22Rv1 (cell line): ENCODE results near the gene TTC38.

Source experiments
- H3K27ac ChIP-seq: fragments of 450-650 bp; 2 replicates; pipeline ENCODE4 v1.5.1; 2017
- CTCF ChIP-seq: fragments of 450-650 bp; IDR thresholded peaks from 2 replicates; pipeline ENCODE4 v1.5.1; 2017; ENCODE audit warnings: mild to moderate bottlenecking
- ZFX ChIP-seq: fragments of 450-650 bp; IDR thresholded peaks from 2 replicates; pipeline ENCODE4 v1.6.1; 2017; ENCODE audit warnings: antibody characterized with exemption, borderline replicate concordance

Gene TTC38

GRCh38 chr22:46239261-46240048 is 28.4 kb upstream of the TTC38 start:
- no peak overlapping the region for H3K27ac ChIP-seq
- TF ChIP-seq CTCF = no peak
- TF ChIP-seq ZFX = no peak

- no peak overlapping the region for H3K27ac ChIP-seq
Measured at GRCh38 chr22:46240073-46240472, 27.7 kb upstream of the TTC38 start.

GRCh38 chr22:46240506-46240905 is 27.3 kb upstream of the TTC38 start:
- TF ChIP-seq ZFX = no peak
- no peak for TF ChIP-seq CTCF
- H3K27ac ChIP-seq = no peak overlapping the region

More at GRCh38 chr22:46240073-46240472, 27.7 kb upstream of the TTC38 start:
- no peak for TF ChIP-seq ZFX
- TF ChIP-seq CTCF = no peak

GRCh38 chr22:46240907-46241306 is 26.9 kb upstream of the TTC38 start:
- no peak for TF ChIP-seq ZFX
- no peak for TF ChIP-seq CTCF
- no peak overlapping the region for H3K27ac ChIP-seq

- TF ChIP-seq ZFX = no peak
- no peak for TF ChIP-seq CTCF
- H3K27ac ChIP-seq = no peak overlapping the region
Measured at GRCh38 chr22:46241396-46242007, 26.3 kb upstream of the TTC38 start.

GRCh38 chr22:46242076-46242475 is 25.7 kb upstream of the TTC38 start:
- TF ChIP-seq CTCF (no peak), ZFX (no peak)
- H3K27ac ChIP-seq = no peak overlapping the region

GRCh38 chr22:46244771-46245170 is 23.0 kb upstream of the TTC38 start:
- H3K27ac ChIP-seq = no peak overlapping the region
- TF ChIP-seq CTCF (no peak), ZFX (no peak)
